ENCODE data around the gene TMEM254.
"Not testable (repeated sequence)": the region's sequence is repeated elsewhere in the genome, so short reads cannot be mapped to it uniquely, and the experiment has no call there.

Gene TMEM254

GRCh38 chr10:80077869-80078447, 507 bp upstream of the TMEM254 start:
- no peak for DNase-seq

DNA sequence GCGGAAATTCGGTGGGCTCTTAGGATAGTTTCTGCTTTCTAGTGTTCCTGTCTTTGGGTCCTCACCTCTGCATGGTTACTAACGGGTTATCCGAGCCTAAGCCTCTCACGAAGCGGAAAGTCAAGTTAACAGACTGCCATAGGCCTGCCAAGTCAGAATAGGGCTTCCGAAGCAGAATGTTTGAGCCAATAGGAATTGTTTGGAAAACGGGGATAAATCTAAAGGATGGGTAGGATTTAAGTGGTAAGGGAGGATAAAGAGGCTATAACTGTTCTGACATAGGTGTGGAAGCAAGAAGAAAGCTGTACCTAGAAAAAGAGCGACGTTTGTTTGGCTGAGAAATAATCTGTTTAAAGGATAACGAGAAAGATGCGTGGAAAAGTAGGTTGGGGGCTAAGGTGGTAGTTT, 851 bp downstream of the TMEM254 start:
- DNase-seq = no peak

DNA sequence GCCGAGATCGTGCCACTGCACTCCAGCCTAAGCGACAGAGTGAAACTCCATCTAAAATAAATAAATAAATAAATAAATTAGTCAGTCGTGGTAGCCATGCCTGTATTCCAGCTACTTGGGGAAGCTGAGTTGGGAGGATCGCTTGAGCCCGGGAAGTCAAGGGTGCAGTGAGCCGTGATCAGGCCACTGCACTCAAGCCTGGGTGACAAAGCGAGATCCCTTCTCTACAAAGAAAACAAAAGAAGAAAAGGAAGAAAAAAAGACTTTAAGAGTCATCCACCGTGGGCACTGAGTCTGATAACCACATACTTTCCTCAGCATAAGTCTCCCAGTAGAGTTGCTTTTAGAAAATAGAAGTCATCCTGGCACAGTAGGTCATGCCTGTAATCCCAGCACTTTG, 2.6 kb downstream of the TMEM254 start:
- no peak for DNase-seq

DNA sequence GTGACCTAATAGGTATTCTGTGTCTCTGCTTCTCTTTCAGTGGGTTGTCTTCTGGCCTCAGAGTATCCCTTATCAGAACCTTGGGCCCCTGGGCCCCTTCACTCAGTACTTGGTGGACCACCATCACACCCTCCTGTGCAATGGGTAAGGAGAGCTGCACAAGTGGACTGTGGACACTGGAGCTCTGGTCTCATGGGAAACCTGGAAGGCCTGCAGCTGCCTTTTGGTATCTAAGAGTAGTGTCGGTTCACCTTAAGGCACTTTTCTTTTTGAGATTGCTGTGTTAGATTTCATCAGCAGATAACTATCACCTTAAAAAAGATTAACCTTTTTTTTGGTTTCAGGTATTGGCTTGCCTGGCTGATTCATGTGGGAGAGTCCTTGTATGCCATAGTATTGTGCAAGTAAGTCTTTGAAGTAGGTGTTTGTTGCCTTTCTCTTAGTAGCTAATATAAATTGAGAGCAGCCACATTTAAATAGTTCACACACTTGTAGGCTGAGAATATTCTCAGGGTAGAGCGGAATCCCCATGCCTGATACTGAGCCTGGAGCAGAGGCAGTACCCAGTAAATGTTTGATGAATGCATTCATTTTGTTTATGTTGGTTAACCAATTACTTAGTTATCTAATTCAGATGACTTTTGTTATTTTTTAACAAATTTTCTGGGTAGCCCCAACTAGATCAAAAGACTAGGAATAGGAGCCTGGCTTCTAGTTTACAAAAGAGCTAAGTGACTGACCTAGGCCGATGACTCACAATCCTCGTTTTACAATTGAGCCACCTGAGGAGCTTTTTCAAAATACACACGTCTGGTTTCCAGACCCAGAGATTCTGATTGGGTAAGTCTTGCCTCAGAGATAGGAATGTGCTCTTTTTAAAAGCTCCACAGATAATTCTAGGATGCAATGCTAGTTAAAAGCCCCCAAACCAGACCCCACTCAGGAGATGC, 3.6 kb downstream of the TMEM254 start:
- DNase-seq = no peak

GRCh38 chr10:80090121-80090520, 11.7 kb downstream of the TMEM254 start:
- no peak for DNase-seq

GRCh38 chr10:80094231-80094630, 15.8 kb downstream of the TMEM254 start:
- no peak for DNase-seq

DNA sequence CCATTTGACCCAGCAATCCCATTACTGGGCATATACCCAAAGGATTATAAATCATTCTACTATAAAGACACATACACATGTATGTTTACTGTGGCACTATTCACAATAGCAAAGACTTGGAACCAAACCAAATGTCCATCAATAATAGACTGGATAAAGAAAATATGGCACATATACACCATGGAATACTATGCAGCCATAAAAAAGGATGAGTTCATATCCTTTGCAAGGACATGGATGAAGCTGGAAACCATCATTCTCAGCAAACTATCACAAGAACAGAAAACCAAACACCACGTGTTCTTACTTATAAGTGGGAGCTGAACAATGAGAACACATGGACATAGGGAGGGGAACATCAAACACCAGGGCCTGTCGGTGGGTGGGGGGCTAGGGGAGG, 19.8 kb downstream of the TMEM254 start:
- not testable (repeated sequence) for DNase-seq

DNA sequence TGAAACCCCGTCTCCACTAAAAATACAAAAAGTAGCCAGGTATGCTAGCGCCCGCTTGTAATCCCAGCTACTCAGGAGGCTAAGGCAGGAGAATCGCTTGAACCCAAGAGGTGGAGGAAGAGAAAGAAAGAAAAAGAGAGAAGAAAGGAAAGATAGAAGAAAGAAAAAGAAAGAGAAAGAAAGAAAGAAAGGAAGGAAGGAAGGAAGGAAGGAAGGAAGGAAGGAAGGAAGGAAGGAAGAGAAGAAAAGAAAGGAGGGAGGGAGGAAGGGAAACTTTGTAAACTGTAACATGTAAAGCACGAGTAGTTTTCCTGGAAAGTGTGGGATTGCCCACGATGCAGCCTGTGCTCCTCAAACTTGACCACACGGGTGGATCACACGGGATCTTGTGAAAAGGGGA, 20.8 kb downstream of the TMEM254 start:
- not testable (repeated sequence) for DNase-seq

GRCh38 chr10:80100116-80100515, 21.7 kb downstream of the TMEM254 start:
- DNase-seq = no peak

DNA sequence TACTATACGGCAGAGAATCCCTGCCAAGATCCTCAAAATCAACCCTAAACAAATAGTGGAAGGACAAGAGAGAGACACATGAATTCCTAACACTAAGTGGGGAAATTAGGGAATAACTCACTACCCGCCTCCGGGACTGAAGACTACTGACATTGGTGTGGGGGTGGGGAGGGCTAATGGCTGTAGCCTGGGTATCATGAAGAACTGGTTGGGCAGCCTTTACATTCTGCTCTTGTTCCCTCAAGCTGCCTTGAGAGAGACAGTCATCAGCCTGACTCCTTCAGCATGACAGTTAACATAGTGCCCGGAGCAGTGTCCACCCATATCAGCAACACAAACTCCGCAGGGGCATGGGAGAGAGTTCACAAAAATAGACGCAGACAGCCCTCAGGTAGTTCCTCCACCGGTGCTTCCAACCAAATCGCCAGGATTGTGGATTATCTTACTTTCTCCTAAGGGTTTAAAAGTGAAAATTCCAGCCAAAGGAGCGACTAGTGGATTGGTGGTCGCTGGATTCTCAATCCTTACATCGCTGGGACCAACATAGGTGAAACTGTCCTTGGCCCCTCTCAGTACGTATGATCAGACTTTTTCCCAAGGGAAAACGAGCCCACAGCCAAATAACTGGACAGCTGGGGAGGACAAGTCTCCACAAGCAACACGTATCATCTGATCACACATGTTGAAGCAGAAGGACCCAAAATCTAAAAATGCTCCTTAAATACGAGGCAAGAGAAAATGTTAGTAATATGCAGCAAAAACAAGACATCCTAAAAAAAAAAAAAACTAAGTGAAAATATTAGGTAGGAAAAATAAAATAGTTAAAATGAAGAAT, 22.6 kb downstream of the TMEM254 start:
- no peak for DNase-seq

GRCh38 chr10:80104066-80104926, 25.8 kb downstream of the TMEM254 start:
- no peak for DNase-seq

- no peak for DNase-seq
Observed at GRCh38 chr10:80108576-80109239, 30.2 kb downstream of the TMEM254 start.

GRCh38 chr10:80110986-80111385, 32.5 kb downstream of the TMEM254 start:
- no peak for DNase-seq

GRCh38 chr10:80118669-80119068, 40.2 kb downstream of the TMEM254 start:
- no peak for DNase-seq

DNA sequence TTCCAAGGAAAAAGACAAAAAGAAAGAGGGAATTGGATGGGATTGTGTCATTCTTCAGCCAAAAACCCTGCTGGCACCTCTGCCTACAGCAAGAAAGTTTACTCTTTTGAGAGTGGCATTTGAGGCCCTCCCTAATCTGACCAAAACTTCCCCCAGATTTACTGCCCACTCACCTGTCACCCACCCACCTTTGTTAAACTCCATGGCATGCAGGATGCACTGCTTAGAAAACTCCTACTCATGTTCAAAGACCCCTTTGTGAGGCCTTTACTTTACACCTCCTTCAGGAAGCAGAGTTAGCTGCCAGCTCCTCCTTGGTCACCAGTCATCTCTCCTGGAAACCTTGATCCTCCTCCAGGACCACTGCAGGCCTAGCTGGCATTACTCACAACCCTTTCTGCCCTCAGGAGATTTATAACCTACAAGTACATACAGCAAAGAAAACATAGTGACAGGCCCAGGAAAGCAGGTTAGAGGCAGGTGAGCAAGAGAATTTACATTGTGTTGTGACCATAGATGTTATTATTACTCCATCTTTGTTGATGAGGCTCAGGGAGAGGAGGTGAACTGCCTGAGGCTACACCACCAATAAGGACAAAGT, 43.7 kb downstream of the TMEM254 start:
- DNase-seq = no peak

GRCh38 chr10:80122746-80123145, 44.3 kb downstream of the TMEM254 start:
- no peak for DNase-seq

DNA sequence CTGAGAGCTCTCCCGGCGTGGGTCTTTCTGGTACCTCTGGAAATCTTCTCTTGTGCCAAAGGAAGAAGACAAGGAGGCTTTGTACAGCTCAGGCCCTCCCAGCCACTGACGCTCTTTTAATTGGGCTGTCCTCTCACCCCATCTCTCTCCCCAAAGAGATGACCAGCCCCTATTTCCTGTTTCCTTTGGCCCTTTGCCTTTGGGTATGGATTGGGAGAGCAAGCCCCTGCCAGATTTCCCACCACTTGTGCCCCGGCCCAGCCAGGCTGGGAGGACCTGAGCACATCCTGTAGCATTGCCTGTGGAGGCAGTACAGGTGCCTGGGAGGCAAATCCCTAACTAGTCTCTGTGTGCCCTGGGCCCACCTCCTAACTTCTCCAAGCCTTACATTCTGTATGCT, 48.4 kb downstream of the TMEM254 start:
- no peak for DNase-seq

GRCh38 chr10:80131499-80131901, 53.0 kb downstream of the TMEM254 start:
- DNase-seq = no peak

DNA sequence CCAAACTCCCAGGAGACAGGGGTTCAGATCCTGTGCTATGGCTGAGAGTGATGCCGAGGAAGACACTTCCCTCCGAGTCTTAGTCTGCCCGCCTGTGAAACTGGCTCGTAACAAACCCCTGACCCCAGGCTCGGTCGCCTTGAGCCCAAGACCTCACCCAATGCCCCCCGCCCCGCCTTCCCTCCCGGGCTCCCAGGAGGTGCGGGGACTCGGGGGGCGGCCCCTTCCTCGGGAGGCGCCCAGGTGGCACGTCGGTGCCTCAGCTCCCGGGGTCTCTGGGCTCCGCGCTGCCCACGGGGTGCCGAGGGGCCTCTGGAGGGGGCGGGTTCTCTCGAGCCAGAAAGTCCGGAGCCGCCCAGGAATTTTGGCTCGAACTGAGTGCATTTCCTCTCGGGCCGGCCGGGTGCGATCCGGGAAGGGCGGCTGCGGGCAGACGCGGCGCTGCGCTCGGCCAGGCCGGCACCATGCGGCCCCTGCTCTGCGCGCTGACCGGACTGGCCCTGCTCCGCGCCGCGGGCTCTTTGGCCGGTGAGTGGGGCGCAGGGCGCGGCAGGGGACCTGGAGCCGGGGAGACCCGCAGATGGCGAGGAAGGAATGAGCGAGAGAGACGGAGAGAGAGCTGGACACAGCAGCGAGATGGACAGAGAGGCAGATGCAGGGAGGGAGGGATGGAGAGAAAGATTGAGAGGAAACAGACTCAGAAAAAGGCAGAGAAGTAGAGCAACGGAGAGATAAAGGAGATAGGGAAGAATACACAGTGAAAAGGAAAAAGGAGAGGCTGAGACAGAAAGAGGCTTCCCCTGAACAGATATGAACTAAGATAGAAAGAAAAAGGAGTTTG, 54.1 kb downstream of the TMEM254 start, which contains the start of gene PLAC9:
PLAC9 (plus strand) TSS at position 432 of the 841 bp plus-strand sequence; CDS start at position 465, 33 bp downstream.
- DNase-seq = no peak

DNA sequence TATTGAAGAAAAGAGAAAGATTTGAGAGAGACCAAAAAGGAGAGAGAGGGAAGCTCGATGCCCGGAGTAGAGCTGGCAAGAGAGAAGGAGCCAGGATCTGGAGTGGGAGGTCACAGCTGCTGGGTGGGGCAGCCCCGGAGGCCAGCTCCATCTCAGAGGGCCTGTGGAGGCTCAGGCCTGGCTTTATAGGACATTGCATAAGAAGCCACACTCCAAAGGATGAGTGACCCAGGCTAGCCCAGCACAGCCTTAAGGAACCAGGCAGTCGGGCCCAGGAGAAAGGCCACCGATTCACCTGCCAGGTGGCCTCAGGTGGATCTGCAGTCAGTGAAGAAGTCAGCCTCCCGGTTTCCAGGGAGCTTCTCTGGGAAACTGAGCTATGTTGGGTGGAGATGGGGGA, 54.7 kb downstream of the TMEM254 start:
- DNase-seq = no peak

Data from activated CD8-positive, alpha-beta memory T cell treated with anti-CD3 and anti-CD28 coated beads, Interleukin-2, amount 50 U/mL, for 4 hours (primary cell).